Esophagus squamous epithelium (tissue), 4 donors: ENCODE results near the gene TMEM176B.

Experiments
- POLR2A ChIP-seq, 4 donors: fragments of 450-650 bp; IDR thresholded peaks; one replicate each; pipeline ENCODE4 v1.6.1; 2017; ENCODE audit warnings: antibody characterized with exemption in 4 of 4, mild to moderate bottlenecking in 4 of 4, moderate library complexity in 3 of 4
- TF ChIP-seq, protein P1 (sequence below), 6 experiments: fragments of 450-650 bp in 4 of 6; fragments of 200-600 bp in 2 of 6; sonication (generic) in 2 of 6; IDR thresholded peaks; one replicate each; pipeline ENCODE4 v1.5.1; 2016 to 2019; ENCODE audit warnings: antibody characterized with exemption in 6 of 6, mild to moderate bottlenecking in 4 of 6, moderate library complexity in 4 of 6

DNA sequence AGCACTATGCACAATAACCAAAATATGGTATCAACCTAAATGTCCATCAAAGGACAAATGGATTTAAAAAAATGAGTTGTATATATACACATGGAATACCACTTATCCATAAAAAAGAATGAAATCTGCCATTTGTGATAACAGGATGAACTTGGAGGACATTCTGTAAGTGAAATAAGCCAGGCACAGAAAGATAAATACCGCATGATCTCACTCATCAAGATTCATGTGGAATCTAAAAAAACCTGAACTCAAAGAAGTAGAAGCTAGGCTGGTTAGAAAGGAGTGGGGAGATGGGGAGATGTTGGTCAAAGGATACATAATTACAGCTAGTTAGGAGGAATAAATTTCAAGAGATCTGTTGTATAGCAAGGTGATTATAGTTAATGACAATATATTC, 34.9 kb upstream of the TMEM176B start:
- TF ChIP-seq, protein P1, sequence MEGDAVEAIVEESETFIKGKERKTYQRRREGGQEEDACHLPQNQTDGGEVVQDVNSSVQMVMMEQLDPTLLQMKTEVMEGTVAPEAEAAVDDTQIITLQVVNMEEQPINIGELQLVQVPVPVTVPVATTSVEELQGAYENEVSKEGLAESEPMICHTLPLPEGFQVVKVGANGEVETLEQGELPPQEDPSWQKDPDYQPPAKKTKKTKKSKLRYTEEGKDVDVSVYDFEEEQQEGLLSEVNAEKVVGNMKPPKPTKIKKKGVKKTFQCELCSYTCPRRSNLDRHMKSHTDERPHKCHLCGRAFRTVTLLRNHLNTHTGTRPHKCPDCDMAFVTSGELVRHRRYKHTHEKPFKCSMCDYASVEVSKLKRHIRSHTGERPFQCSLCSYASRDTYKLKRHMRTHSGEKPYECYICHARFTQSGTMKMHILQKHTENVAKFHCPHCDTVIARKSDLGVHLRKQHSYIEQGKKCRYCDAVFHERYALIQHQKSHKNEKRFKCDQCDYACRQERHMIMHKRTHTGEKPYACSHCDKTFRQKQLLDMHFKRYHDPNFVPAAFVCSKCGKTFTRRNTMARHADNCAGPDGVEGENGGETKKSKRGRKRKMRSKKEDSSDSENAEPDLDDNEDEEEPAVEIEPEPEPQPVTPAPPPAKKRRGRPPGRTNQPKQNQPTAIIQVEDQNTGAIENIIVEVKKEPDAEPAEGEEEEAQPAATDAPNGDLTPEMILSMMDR (IDR thresholded peaks at IDR 0.05), result no peak
- no peak for TF ChIP-seq POLR2A (IDR thresholded peaks at IDR 0.05)
